Measurements from ENCODE around the gene SLC25A41.
A peak's percentile ranks its signal among the peaks of the same experiment; 100 is the strongest.

The SLC25A41 gene

DNA sequence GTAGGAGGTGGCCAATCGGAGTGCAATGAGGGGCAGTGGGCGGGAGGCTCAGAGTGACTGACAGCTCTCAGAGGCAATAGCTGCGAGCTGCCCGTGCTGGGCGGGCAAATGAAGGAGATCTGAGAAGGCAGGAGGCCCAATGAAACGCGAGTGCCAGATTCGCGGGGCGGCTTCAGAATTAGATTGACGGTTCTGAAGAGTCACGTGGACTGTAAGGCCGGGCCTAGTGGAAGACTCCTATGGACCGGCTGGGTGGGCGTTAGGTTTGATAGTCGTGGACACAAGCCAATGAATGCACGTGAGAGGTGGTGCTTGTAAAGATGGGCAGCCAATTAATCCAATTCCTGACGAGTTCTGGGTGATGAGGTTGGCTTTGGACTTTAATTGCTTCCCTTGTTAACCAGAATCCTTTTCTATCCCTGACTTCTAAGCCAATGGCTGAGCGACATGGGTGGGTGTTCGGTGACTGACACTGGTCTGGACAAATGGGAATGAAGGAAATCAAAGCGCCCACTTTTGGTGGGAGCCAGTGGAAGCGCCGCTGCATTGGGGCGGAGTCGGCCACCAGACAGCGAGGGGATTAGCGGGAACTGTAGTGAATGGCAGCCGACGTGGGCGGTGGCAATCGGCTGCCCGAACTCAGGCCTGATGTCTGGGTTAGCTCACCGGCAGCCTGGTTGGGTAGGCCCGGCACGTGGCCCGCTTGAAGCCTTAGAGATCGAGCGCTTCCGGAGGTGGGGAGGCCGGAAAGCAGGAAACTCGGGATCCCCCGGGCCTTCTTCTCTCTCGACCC is 8.4 kb downstream of the SLC25A41 start:
- H3K36me3 ChIP-seq (ENCODE audit: control insufficient read depth in 1 of 2, insufficient read depth in 2 of 2, low read length in 2 of 2) = peaks cover under 1 to 17% of the 10 kb centered on the region in 2 donors
- H3K9me3 ChIP-seq (ENCODE audit: control insufficient read depth in 1 of 2, low read length in 2 of 2) = no peaks in the 10 kb centered on the region
- peak overlapping the region in 1 of 2 donors; percentile 41 for H3K4me3 ChIP-seq (ENCODE audit: low read depth in 1 of 2, low read length in 2 of 2)
- peaks cover 10 to 33% of the 10 kb centered on the region in 2 donors for H3K4me1 ChIP-seq (ENCODE audit: control insufficient read depth in 1 of 2, insufficient read depth in 2 of 2, low read length in 2 of 2)
- H3K27me3 ChIP-seq (ENCODE audit: low read depth, low read length) = no peaks in the 10 kb centered on the region
- peak overlapping the region; percentile 75 for H3K27ac ChIP-seq (ENCODE audit: low read length)

DNA sequence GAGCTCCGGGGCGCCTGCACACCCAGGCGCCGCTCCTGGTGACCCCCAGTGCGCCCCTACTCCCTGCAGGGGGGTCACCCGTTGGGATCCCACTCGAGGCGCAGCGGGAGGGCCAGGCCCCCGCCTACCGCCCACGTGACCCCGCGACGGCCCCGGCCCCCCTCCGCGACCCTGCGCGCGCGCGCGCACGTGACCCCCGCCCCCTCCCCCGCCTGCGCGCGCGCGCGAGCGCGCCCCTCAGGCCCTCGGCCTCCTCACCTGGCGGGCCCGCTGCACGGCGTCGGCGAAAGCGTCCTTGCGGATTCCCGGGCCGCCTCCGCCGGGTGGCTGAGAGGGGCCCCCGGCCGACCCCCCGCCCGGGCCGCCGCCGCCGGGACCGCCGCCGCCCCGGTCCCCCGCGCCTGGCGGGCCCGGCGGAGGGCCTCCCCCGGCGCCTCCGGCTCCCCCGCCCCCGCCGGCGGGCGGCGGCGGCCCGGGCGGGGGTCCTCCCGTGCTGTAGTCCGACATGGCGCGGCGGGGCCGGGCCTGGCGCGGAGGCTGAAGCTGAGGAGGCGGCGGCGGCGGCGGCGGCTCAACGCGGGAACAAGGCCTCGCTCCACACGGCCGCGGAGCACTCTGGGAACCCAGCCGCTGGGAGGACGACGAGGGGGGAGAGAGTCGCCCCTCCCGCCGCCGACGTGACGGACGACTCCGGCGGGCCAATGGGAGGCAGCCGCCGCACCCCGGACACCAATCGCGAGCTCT is 9.2 kb downstream of the SLC25A41 start, which contains the start of gene KHSRP:
Gene KHSRP, minus strand, starts transcription at position 617 of the 744 bp plus-strand sequence. Its CDS starts 110 bp downstream, at position 507.
- Histone ChIP-seq H3K36me3 (ENCODE audit: control insufficient read depth in 1 of 2, insufficient read depth in 2 of 2, low read length in 2 of 2) (peaks cover 8 to 25% of the 10 kb centered on the region in 2 donors), H3K27me3 (ENCODE audit: low read depth, low read length) (no peaks in the 10 kb centered on the region), H3K9me3 (ENCODE audit: control insufficient read depth in 1 of 2, low read length in 2 of 2) (no peaks in the 10 kb centered on the region), H3K4me1 (ENCODE audit: control insufficient read depth in 1 of 2, insufficient read depth in 2 of 2, low read length in 2 of 2) (peaks cover 10 to 33% of the 10 kb centered on the region in 2 donors), H3K4me3 (ENCODE audit: low read depth in 1 of 2, low read length in 2 of 2) (peak within 1 kb of the TSS; percentile 87 to 90), H3K27ac (ENCODE audit: low read length) (peak within 1 kb of the TSS; percentile 80)

DNA sequence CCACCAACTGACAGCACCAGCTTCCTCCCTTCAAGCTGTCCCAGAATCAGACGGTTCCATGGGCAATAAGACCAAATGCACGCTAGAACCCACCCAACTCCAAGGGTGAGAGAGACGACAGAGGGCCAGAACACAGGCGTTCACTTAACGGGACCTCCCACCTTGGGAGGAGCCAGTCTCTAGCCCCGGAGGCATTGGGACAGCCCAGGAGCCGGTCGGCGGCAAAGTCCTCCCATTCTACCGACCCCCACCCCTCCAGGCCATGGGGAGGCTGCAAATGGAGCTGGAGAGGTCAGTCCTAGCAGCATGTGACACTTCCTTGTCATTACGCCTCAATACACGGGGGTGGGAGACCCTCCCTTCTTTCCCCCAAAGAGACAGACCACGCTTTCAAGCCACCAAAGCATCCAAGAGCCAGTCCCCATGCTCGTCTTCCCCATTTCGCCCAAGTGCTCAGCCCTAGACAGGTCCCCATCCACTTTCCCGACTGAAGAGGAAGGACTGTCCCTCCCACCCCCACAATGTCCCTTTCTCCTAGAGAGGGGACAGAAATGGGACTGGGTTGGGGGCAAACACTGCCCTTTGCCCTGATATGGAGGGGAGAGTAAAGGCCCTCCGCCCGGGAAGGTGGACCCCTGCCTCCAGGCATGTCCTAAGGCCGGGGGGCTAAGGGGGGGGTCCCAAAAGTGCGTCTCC is 9.9 kb downstream of the SLC25A41 start:
- no peaks in the 10 kb centered on the region for H3K9me3 ChIP-seq (ENCODE audit: control insufficient read depth in 1 of 2, low read length in 2 of 2)
- H3K4me3 ChIP-seq (ENCODE audit: low read depth in 1 of 2, low read length in 2 of 2) = peak overlapping the region; percentile 87 to 90
- peaks cover 15 to 32% of the 10 kb centered on the region in 2 donors for H3K36me3 ChIP-seq (ENCODE audit: control insufficient read depth in 1 of 2, insufficient read depth in 2 of 2, low read length in 2 of 2)
- H3K27me3 ChIP-seq (ENCODE audit: low read depth, low read length) = no peaks in the 10 kb centered on the region
- H3K4me1 ChIP-seq (ENCODE audit: control insufficient read depth in 1 of 2, insufficient read depth in 2 of 2, low read length in 2 of 2) = peaks cover 10 to 33% of the 10 kb centered on the region in 2 donors
- peak overlapping the region; percentile 80 for H3K27ac ChIP-seq (ENCODE audit: low read length)

DNA sequence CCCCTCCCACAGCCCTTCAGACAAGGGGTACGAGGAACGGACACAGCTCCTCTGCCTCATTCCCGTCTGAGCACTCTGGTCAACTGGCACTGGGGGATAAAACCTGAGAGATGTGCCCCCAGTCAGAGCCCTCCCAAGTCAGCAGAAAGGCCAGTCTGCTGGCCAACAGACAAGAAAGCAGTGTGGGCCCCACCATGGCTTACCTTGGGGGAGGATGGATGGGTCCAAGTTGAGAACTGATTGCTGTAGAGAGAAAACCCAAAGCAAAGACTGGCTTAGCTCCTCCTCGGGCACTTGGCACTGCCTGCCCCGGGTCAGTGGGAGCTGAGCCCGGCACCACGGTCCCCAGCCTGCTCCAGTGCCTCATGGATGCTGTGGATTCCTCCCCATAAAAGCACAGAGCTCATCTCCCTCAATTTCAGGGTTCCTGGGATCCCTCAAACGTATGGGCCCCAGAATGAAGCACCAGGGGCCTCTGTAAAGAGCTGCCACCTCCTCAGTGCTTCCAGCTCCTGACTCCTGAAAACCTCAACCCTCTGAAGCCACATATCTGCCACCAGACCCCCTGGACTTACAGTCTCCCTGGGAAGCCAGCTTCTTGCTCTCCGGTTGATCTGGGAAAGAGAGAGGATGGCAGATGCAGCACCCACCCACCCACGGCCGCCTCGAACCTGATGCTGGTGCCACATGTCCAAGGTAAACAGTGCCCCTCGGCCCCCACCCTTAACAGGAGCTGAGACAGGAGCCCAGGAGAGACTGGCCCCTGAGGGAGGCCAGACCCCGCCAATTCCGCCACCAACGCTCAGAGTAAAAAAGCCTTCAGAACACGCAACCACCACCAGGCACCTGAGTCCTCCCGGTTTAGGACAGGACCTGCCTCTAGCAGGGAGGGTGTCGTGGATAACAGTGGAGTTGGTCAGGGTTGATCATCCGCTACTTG is 12.2 kb downstream of the SLC25A41 start:
- no peak overlapping the region for H3K27ac ChIP-seq (ENCODE audit: low read length)
- no peaks in the 10 kb centered on the region for H3K27me3 ChIP-seq (ENCODE audit: low read depth, low read length)
- peaks cover 10 to 33% of the 10 kb centered on the region in 2 donors for H3K4me1 ChIP-seq (ENCODE audit: control insufficient read depth in 1 of 2, insufficient read depth in 2 of 2, low read length in 2 of 2)
- H3K4me3 ChIP-seq (ENCODE audit: low read depth in 1 of 2, low read length in 2 of 2) = no peak overlapping the region
- H3K9me3 ChIP-seq (ENCODE audit: control insufficient read depth in 1 of 2, low read length in 2 of 2) = no peaks in the 10 kb centered on the region
- H3K36me3 ChIP-seq (ENCODE audit: control insufficient read depth in 1 of 2, insufficient read depth in 2 of 2, low read length in 2 of 2) = peaks cover 30 to 55% of the 10 kb centered on the region in 2 donors

DNA sequence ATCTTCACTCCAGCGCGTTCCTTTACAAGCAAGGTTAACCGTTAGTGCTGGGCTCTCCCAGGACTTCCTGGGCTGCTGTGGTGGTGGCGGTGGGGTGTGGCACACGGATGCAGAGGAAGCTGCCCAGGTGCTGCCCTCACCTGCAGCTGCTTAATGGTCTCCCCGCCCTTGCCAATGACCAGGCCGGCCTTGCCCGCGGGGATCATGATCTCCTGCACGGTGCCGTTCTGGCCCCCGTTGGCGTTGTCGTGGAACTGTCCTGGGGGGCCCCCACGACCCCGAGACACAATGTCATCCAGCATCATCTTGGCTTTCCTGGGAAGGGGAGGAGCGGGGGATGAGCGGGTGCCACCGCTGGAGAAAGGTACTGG is 15.0 kb downstream of the SLC25A41 start:
- Histone ChIP-seq H3K36me3 (ENCODE audit: control insufficient read depth in 1 of 2, insufficient read depth in 2 of 2, low read length in 2 of 2) (peaks cover 37 to 79% of the 10 kb centered on the region in 2 donors), H3K4me3 (ENCODE audit: low read depth in 1 of 2, low read length in 2 of 2) (no peak overlapping the region), H3K27me3 (ENCODE audit: low read depth, low read length) (no peaks in the 10 kb centered on the region), H3K4me1 (ENCODE audit: control insufficient read depth in 1 of 2, insufficient read depth in 2 of 2, low read length in 2 of 2) (peaks cover 10 to 26% of the 10 kb centered on the region in 2 donors), H3K27ac (ENCODE audit: low read length) (no peak overlapping the region), H3K9me3 (ENCODE audit: control insufficient read depth in 1 of 2, low read length in 2 of 2) (no peaks in the 10 kb centered on the region)

DNA sequence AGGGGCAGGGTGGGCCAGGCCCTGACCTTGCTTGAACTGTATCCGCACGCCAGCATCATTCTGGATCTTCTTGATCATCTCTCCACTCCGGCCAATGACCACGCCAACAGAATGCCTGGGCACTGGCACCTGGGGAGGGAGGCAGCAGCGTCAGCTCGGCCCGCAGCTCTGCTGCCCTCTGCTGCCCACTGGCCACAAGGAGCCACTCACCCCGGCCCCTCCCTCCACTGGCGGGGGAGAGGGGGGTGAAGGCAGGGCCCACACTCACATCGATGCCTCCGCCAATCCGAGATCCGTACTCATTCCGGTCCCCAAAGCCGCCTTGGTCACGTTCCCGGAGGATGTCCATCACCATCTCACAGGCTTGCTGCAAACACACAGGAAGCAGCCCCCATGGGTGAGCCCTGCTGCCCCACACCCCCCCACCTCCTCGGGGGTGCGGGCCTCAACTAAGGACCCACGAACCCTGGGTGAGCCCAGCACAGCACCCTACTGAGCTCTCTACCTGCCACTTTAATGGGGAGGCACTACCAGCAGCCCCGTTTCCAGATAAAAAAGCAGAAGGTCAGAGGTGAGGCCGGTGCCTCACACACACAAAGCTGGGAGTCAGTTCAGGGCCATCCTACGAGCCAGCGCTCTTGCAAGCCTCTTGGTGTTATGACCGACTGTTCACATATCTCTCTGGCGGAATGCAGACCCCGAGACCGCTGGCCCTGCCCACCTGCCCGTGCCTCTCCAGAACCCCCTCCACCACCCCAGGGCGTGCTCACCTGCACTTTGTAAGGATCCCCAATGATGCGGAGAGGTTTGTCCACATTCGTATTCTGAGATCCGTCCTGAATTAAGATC is 15.6 kb downstream of the SLC25A41 start:
- Histone ChIP-seq H3K27me3 (ENCODE audit: low read depth, low read length) (no peaks in the 10 kb centered on the region), H3K9me3 (ENCODE audit: control insufficient read depth in 1 of 2, low read length in 2 of 2) (no peaks in the 10 kb centered on the region), H3K4me3 (ENCODE audit: low read depth in 1 of 2, low read length in 2 of 2) (no peak overlapping the region), H3K4me1 (ENCODE audit: control insufficient read depth in 1 of 2, insufficient read depth in 2 of 2, low read length in 2 of 2) (peaks cover 6 to 20% of the 10 kb centered on the region in 2 donors), H3K36me3 (ENCODE audit: control insufficient read depth in 1 of 2, insufficient read depth in 2 of 2, low read length in 2 of 2) (peaks cover 37 to 79% of the 10 kb centered on the region in 2 donors), H3K27ac (ENCODE audit: low read length) (no peak overlapping the region)

DNA sequence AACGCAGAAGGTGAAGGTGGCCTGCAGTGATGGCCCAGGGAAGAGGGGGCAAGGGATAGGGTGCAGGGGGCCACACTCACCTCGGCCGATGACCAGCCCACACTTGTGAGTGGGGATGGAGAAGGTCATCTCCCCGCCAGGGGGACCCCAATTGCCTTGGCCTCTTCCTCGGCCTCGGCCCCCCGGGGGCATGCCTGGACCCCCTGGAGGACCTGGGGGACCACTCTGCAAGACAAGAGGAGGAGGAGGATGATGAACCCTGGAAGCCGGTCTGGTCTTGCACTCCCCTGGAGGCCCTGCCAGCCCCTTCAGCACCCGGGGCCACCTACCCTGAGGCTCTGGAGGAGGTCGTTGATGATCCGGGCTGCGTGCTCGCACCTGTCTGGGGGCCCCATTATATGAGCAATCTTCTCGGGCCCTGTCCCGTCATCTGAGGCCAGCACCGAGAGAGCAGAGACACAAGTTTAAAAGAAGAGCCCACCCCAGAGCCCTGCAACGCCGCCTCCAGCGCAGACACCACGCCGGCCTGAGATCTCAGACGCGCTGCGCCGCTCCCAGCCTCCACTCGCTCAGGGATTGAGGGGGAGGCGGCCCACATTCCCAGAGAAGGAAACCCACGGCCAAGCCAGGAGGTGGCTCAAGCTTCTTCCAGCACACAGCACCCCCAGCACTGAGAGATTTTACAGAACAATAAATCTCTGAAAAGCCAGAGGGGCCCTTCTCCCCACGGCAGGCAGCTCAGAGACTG is 16.7 kb downstream of the SLC25A41 start:
- Histone ChIP-seq H3K4me1 (ENCODE audit: control insufficient read depth in 1 of 2, insufficient read depth in 2 of 2, low read length in 2 of 2) (peaks cover 0 to 16% of the 10 kb centered on the region in 2 donors), H3K36me3 (ENCODE audit: control insufficient read depth in 1 of 2, insufficient read depth in 2 of 2, low read length in 2 of 2) (peaks cover 37 to 78% of the 10 kb centered on the region in 2 donors), H3K27ac (ENCODE audit: low read length) (no peak overlapping the region), H3K9me3 (ENCODE audit: control insufficient read depth in 1 of 2, low read length in 2 of 2) (no peaks in the 10 kb centered on the region), H3K4me3 (ENCODE audit: low read depth in 1 of 2, low read length in 2 of 2) (no peak overlapping the region), H3K27me3 (ENCODE audit: low read depth, low read length) (no peaks in the 10 kb centered on the region)

DNA sequence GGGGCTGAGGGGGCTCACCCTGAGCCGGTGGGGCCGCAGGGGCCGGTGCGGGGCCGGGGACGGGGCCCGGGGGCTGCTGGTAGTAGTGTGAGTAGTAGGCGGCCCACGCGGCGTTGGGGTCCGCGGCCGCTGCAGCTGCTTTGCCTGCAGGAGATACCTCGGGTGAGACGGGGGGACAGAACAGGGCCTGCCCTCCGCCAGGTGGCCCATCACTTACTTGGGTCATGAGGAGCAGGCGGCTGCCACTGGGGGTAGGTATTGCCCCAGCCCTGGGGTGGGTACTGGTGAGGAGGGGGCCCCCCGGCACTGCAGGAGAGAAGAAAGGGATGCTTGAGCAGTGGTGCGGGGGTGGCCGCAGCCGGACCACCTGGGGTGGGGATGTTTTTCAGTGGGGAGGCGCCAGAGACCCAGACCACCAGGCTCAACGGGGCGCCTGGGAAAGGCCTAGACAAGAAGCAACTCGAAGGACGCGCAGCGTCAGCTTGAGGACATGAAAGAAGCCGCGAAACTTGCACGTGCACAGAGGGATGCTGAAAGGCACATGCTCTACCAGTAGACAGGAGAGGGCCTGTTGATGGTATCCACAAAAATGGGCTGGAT is 17.9 kb downstream of the SLC25A41 start:
- Histone ChIP-seq H3K4me1 (ENCODE audit: control insufficient read depth in 1 of 2, insufficient read depth in 2 of 2, low read length in 2 of 2) (peaks cover 0 to 6% of the 10 kb centered on the region in 2 donors), H3K36me3 (ENCODE audit: control insufficient read depth in 1 of 2, insufficient read depth in 2 of 2, low read length in 2 of 2) (peaks cover 37 to 68% of the 10 kb centered on the region in 2 donors)

More for the DNA sequence above, 17.9 kb downstream of the SLC25A41 start:
- H3K4me3 ChIP-seq (ENCODE audit: low read depth in 1 of 2, low read length in 2 of 2) = no peak overlapping the region
- no peak overlapping the region for H3K27ac ChIP-seq (ENCODE audit: low read length)
- no peaks in the 10 kb centered on the region for H3K9me3 ChIP-seq (ENCODE audit: control insufficient read depth in 1 of 2, low read length in 2 of 2)
- H3K27me3 ChIP-seq (ENCODE audit: low read depth, low read length) = no peaks in the 10 kb centered on the region

All from muscle layer of duodenum (tissue), 2 donors.